ENCODE data around the gene DIPK1B. TPM values are rescaled to one million over a fixed set of nuclear protein-coding genes. Genes with fewer than 3 reads are reported as not detected.

DIPK1B gene
- total and polyA plus RNA-seq, 9 donors: 14.1 to 25.3 (median 20.3) TPM

- Histone ChIP-seq H3K4me3 (ENCODE audit: low read length) (no peak overlapping the region), H3K9me3 (replicated peaks; ENCODE audit: control insufficient read depth, low read depth, low read length) (no peaks in the 10 kb centered on the region), H3K4me1 (ENCODE audit: control insufficient read depth, insufficient read depth, low read length) (peaks cover 50% of the 10 kb centered on the region), H3K27me3 (ENCODE audit: control insufficient read depth, insufficient read depth, low read length) (no peaks in the 10 kb centered on the region), H3K27ac (ENCODE audit: low read length) (no peak overlapping the region), H3K36me3 (ENCODE audit: control insufficient read depth, insufficient read depth, low read length) (peaks cover 57% of the 10 kb centered on the region)
- 59% methylated on average over 16 of the region's 16 CpGs for WGBS (ENCODE audit: insufficient coverage)
- DNase-seq: no peak
These were observed 13.7 kb downstream of the DIPK1B start for GRCh38 chr9:136726118-136726517.

- no peaks in the 10 kb centered on the region for H3K9me3 ChIP-seq (replicated peaks; ENCODE audit: control insufficient read depth, low read depth, low read length)
- peak overlapping the region; percentile 92 for H3K4me3 ChIP-seq (ENCODE audit: low read length)
- peaks cover 44% of the 10 kb centered on the region for H3K4me1 ChIP-seq (ENCODE audit: control insufficient read depth, insufficient read depth, low read length)
- H3K27me3 ChIP-seq (ENCODE audit: control insufficient read depth, insufficient read depth, low read length): no peaks in the 10 kb centered on the region
- no peak for DNase-seq
- H3K27ac ChIP-seq (ENCODE audit: low read length): no peak overlapping the region
- WGBS (ENCODE audit: insufficient coverage): 47% methylated on average over 4 of the region's 18 CpGs
- peaks cover 51% of the 10 kb centered on the region for H3K36me3 ChIP-seq (ENCODE audit: control insufficient read depth, insufficient read depth, low read length)
These were observed 14.3 kb downstream of the DIPK1B start for GRCh38 chr9:136726631-136727191.

DNA sequence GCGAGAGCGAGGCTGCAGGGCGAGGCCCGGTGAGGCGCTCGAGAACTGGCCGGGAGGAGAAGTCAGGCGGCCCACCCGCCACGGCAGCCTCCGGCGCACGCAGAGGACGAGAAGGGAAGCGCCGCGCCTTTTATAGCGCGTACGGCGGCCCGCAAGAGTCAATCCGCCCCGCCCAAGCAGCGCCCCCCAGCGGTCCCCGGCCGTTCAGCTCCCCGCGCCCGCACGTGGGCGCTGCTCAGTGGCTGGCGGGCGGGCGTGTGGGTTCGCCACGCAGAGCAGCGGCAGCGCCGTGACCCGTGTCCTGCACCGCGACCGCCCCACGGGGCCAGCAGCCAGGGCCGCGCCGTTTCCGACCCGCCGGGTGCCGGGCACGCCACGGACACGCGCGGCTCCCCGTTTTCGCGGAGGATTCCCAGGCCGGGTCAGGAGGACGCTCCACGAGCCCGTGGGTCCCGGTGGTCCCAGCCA is 15.7 kb downstream of the DIPK1B start:
- under 1% methylated on average over 66 of the region's 66 CpGs for WGBS (ENCODE audit: insufficient coverage)
- peaks cover 37% of the 10 kb centered on the region for H3K36me3 ChIP-seq (ENCODE audit: control insufficient read depth, insufficient read depth, low read length)
- DNase-seq: peak; percentile 95
- peaks cover 35% of the 10 kb centered on the region for H3K4me1 ChIP-seq (ENCODE audit: control insufficient read depth, insufficient read depth, low read length)
- H3K4me3 ChIP-seq (ENCODE audit: low read length): peak overlapping the region; percentile 92
- H3K9me3 ChIP-seq (replicated peaks; ENCODE audit: control insufficient read depth, low read depth, low read length): no peaks in the 10 kb centered on the region
- H3K27me3 ChIP-seq (ENCODE audit: control insufficient read depth, insufficient read depth, low read length): no peaks in the 10 kb centered on the region
- H3K27ac ChIP-seq (ENCODE audit: low read length): no peak overlapping the region

- no peak for DNase-seq
- H3K4me3 ChIP-seq (ENCODE audit: low read length): peak overlapping the region; percentile 92
- WGBS (ENCODE audit: insufficient coverage): under 1% methylated on average over 50 of the region's 53 CpGs
- no peaks in the 10 kb centered on the region for H3K9me3 ChIP-seq (replicated peaks; ENCODE audit: control insufficient read depth, low read depth, low read length)
- no peak overlapping the region for H3K27ac ChIP-seq (ENCODE audit: low read length)
- peaks cover 35% of the 10 kb centered on the region for H3K4me1 ChIP-seq (ENCODE audit: control insufficient read depth, insufficient read depth, low read length)
- H3K27me3 ChIP-seq (ENCODE audit: control insufficient read depth, insufficient read depth, low read length): no peaks in the 10 kb centered on the region
- peaks cover 31% of the 10 kb centered on the region for H3K36me3 ChIP-seq (ENCODE audit: control insufficient read depth, insufficient read depth, low read length)
These were observed 16.3 kb downstream of the DIPK1B start for GRCh38 chr9:136728548-136729123.

GRCh38 chr9:136729144-136729543 is 16.8 kb downstream of the DIPK1B start:
- 65% methylated on average over 7 of the region's 7 CpGs for WGBS (ENCODE audit: insufficient coverage)
- no peaks in the 10 kb centered on the region for H3K27me3 ChIP-seq (ENCODE audit: control insufficient read depth, insufficient read depth, low read length)
- peaks cover 35% of the 10 kb centered on the region for H3K4me1 ChIP-seq (ENCODE audit: control insufficient read depth, insufficient read depth, low read length)
- DNase-seq: no peak
- no peaks in the 10 kb centered on the region for H3K9me3 ChIP-seq (replicated peaks; ENCODE audit: control insufficient read depth, low read depth, low read length)
- H3K36me3 ChIP-seq (ENCODE audit: control insufficient read depth, insufficient read depth, low read length): peaks cover 26% of the 10 kb centered on the region
- H3K27ac ChIP-seq (ENCODE audit: low read length): no peak overlapping the region
- H3K4me3 ChIP-seq (ENCODE audit: low read length): peak overlapping the region; percentile 92

DNA sequence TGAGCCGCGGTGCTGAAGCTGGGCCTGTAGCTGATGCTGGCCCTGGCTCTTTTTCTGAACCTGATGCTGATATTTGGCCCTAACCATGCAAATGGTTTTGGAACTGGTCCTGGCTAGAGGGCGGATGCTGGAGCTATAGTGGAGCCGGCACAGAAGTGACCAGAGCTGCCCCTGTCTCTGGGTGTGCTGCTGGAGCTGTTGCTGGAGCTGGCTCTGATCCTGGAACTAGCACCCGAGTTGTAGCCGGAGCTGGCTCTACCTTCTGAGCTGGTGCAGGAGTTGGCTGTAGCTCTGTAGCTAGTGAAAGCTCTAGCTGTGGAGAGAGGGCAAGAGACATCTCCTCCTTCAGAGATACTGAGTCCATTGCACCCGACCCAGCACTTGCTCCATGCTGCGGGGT is 17.6 kb downstream of the DIPK1B start:
- no peaks in the 10 kb centered on the region for H3K9me3 ChIP-seq (replicated peaks; ENCODE audit: control insufficient read depth, low read depth, low read length)
- no peak for DNase-seq
- no peaks in the 10 kb centered on the region for H3K27me3 ChIP-seq (ENCODE audit: control insufficient read depth, insufficient read depth, low read length)
- peaks cover 19% of the 10 kb centered on the region for H3K36me3 ChIP-seq (ENCODE audit: control insufficient read depth, insufficient read depth, low read length)
- H3K4me1 ChIP-seq (ENCODE audit: control insufficient read depth, insufficient read depth, low read length): peaks cover 35% of the 10 kb centered on the region
- WGBS (ENCODE audit: insufficient coverage): 86% methylated on average over 7 of the region's 8 CpGs
- H3K4me3 ChIP-seq (ENCODE audit: low read length): no peak overlapping the region
- H3K27ac ChIP-seq (ENCODE audit: low read length): no peak overlapping the region

DNA sequence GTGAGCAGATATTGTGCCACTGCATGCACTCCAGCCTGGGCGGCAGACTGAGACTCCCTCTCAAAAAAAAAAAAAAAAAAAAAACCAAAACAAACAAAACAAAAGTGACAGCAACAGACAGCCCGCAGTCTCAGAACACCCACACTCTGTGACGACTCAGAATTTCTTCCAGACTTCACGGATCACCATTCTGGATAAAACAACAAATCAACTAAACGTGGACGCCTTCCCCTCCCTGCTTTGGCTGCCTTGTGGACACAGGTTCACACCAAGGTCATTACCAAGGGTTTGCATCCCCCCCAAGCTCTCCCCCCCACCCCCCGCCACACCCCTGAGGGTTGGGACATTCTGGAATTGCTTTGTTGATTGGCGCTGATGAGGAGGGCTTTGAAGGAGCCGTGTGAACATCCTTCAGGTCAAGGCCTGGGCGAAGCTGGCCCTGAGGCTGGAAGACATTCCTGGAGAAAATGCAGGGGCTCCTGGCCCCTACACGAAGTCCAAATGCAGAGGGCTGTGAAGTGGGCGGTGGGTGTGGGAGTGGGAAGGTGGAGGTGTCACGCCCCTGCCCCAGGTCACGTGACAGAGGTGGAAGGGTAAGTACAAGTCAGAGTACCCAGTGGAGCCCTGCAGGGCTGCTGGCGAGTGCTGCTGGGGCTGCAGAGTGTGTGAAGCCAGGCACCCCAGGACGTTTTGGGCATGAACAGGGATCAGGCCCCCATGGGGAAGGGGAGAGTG is 20.2 kb downstream of the DIPK1B start:
- Histone ChIP-seq H3K4me1 (ENCODE audit: control insufficient read depth, insufficient read depth, low read length) (peaks cover 13% of the 10 kb centered on the region), H3K27ac (ENCODE audit: low read length) (no peak overlapping the region), H3K27me3 (ENCODE audit: control insufficient read depth, insufficient read depth, low read length) (no peaks in the 10 kb centered on the region), H3K9me3 (replicated peaks; ENCODE audit: control insufficient read depth, low read depth, low read length) (no peaks in the 10 kb centered on the region), H3K36me3 (ENCODE audit: control insufficient read depth, insufficient read depth, low read length) (no peaks in the 10 kb centered on the region), H3K4me3 (ENCODE audit: low read length) (no peak overlapping the region)
- DNase-seq: no peak
- 53% methylated on average over 10 of the region's 16 CpGs for whole genome bisulfite sequencing (ENCODE audit: insufficient coverage)

GRCh38 chr9:136733611-136734010 is 21.2 kb downstream of the DIPK1B start:
- 59% methylated on average over 9 of the region's 12 CpGs for WGBS (ENCODE audit: insufficient coverage)
- H3K27me3 ChIP-seq (ENCODE audit: control insufficient read depth, insufficient read depth, low read length): peaks cover 6% of the 10 kb centered on the region
- no peaks in the 10 kb centered on the region for H3K36me3 ChIP-seq (ENCODE audit: control insufficient read depth, insufficient read depth, low read length)
- no peak for DNase-seq
- no peaks in the 10 kb centered on the region for H3K9me3 ChIP-seq (replicated peaks; ENCODE audit: control insufficient read depth, low read depth, low read length)
- H3K27ac ChIP-seq (ENCODE audit: low read length): no peak overlapping the region
- H3K4me3 ChIP-seq (ENCODE audit: low read length): no peak overlapping the region
- peaks cover 10% of the 10 kb centered on the region for H3K4me1 ChIP-seq (ENCODE audit: control insufficient read depth, insufficient read depth, low read length)

DNA sequence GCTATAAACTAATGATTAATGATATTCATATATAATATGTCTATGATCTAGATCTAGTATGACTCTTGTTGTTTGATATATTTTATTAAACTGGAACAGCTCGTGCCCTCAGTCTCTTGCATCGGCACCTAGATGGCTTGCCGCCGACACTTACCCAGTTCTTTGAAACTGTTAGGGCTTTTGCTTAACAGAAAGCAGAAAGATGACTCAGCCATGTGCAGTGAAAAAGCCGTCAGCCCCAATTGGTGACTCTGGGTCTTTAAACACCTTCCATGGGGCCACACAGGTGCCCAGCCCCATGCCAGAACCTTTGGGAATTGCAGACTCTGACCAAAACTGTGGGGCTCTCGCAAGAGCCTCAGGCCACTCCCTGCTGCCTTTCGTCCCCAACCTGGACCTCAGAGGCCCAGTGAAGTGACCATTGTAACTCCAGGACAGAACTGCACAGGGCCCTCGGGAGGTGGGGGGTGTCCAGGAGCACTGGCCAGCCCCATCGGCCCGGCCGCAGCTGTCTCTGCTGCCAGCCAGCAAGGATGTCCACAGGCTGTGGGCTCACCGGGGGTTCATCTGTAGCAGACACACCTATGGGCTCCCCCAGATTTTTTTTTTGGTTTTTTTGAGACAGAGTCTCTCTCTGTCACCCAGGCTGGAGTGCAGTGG is 22.6 kb downstream of the DIPK1B start:
- H3K27me3 ChIP-seq (ENCODE audit: control insufficient read depth, insufficient read depth, low read length): peaks cover 18% of the 10 kb centered on the region
- H3K9me3 ChIP-seq (replicated peaks; ENCODE audit: control insufficient read depth, low read depth, low read length): no peaks in the 10 kb centered on the region
- DNase-seq: no peak
- no peaks in the 10 kb centered on the region for H3K4me1 ChIP-seq (ENCODE audit: control insufficient read depth, insufficient read depth, low read length)
- H3K27ac ChIP-seq (ENCODE audit: low read length): no peak overlapping the region
- 66% methylated on average over 12 of the region's 12 CpGs for WGBS (ENCODE audit: insufficient coverage)
- no peak overlapping the region for H3K4me3 ChIP-seq (ENCODE audit: low read length)
- no peaks in the 10 kb centered on the region for H3K36me3 ChIP-seq (ENCODE audit: control insufficient read depth, insufficient read depth, low read length)
